GM21526 (cell line): Measurements from ENCODE around the gene FXYD7.

Source experiments
- ATAC-seq: cut with Tn5 transposase; IDR thresholded peaks from one replicate; pipeline ENCODE4 v1.9.1; 2021; ENCODE audit warnings: moderate library complexity; ENCODE audit not compliant: unreplicated experiment, low FRiP score

Gene FXYD7

GRCh38 chr19:35162471-35163326 lies 19.6 kb downstream of the FXYD7 start:
- no peak for ATAC-seq

GRCh38 chr19:35164418-35164817 lies 21.4 kb downstream of the FXYD7 start:
- ATAC-seq: no peak

GRCh38 chr19:35165200-35166058 lies 22.4 kb downstream of the FXYD7 start:
- no peak for ATAC-seq

DNA sequence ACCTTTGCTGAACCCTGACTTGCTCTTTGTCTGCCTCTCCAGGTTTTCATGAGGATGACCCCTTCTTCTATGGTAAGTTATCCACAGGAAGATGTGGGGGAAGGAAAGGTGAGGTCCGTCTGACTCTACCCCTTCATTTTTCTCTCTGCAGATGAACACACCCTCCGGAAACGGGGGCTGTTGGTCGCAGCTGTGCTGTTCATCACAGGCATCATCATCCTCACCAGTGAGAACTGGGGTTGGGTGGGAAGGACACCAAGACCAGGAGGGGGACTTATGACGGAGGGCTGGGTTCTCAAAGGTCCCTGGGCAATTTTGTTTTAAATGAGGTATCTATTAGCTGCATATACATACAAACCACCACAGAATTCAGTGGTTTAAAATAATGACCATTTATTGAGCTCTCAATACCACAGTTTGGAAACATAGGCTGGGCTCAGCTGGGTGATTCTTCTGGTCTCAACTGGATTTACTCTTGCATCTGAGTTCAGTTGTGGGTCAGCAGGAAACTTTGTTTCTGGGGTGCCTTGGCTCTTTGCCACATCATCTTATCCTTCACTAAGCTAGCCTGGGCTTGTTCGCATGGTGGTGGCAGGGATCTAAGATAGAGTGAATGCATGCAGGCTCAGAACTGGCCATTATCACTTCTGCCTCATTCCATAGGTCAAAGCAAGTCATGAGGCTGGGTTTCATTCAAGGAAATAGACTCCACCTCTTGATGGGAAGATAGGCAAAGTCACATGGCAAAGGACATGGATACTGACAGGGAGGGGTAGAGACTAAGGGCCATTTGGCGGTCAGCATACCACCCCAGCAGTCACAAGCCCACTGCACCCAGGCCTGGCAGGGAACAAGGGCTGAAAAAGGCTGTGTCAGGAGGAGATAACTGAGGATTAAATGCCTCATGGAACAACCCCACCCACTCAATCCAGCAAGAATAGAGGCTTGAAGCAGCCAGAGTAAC lies 23.3 kb downstream of the FXYD7 start:
- no peak for ATAC-seq

- no peak for ATAC-seq
Measured at GRCh38 chr19:35167251-35168119, 24.4 kb downstream of the FXYD7 start.

- no peak for ATAC-seq
Measured at GRCh38 chr19:35168196-35168595, 25.1 kb downstream of the FXYD7 start.

- ATAC-seq: no peak
Measured at GRCh38 chr19:35169221-35169995, 26.4 kb downstream of the FXYD7 start.

DNA sequence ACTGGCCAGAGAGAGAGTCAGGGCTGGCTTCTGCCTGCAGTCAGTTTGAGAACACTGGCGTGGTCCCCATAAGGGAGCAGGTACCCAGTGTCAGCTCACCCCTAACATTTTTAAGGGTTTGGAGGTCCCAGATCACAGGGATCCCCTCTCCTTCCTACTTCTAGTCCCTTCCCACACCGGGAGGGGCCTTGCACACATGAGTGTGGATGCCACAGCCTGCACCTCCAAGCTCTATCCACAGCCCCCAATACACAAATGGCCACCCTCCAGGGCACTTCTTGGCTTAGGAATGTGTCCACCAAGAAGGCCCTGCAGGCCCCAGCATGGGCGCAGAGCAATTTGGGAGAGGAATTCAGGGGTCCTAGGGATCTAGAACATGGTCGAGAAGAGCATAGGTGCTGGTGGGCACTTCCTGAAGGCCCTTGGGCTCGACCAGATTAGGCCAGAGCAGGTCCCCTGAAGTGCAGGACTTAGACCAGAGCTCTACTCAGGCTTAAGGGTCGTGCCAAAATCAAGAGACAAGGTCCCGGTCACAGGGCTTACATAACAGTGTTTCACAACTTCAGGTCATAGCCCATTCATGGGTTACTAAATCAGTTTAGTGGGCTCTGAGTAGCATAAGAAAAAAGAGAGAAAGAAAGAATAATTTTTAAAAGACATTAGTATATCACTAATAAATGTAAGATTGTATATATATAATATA lies 27.5 kb downstream of the FXYD7 start:
- ATAC-seq: no peak

- ATAC-seq: no peak
Measured at GRCh38 chr19:35171730-35172129, 28.7 kb downstream of the FXYD7 start.

GRCh38 chr19:35174226-35174625 lies 31.2 kb downstream of the FXYD7 start:
- ATAC-seq: no peak

DNA sequence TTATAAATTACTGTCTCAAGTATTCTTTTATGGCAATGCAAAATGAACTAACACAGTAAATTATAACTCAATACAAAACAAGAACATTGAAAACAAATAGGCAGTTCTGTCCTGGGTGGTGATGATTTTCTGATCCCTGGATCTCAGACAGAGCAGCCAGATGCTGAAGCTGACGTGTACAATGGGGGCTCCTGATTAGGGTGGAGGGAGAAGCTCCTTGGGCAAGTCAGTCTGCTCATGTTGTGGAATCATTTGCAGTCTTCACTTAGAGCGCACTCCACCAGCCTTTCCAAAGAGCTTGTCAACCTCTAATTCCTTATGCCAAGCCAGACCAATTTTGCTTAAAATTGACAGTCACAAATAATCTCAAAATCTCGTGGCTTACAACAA lies 33.1 kb downstream of the FXYD7 start:
- no peak for ATAC-seq

DNA sequence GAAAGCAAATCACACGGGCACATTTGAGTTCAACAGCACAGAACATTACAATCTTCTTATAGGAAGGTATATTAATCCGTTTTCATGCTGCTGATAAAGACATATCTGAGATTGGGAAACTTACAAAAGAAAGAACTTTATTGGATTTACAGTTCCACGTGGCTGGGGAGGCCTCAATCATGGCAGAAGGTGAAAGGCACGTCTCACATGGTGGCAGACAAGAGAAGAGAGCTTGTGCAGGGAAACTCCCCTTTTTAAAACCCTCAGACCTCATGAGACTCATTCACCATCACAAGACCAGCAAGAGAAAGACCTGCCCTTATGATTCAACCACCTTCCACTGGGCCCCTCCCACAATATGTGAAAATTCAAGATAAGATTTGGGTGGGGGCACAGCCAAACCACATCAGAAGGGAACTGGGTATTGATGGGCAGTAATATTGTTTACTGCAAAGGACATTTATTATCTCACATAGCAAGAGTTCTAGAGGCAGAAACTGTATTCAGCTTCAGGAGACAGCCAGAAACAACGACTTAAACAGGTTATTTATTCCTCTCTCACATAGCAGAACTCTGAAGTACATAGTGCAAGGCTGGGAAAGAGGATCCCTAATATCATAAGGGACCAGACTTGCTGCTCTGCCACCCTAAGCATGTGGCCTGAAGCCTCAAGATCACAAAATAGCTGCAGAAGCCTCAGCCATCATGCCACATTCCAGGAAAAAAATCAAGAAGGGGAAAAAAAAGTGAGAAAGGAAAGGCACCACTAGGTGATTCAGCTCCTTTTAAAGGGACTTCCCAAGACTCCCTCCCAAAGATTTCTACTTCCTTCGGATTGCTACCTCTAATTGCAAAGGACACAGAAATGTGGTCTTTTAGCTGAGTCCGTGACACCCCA lies 34.6 kb downstream of the FXYD7 start:
- ATAC-seq: no peak

- no peak for ATAC-seq
Measured at GRCh38 chr19:35178701-35179100, 35.6 kb downstream of the FXYD7 start.

- ATAC-seq: no peak
Measured at GRCh38 chr19:35179830-35180229, 36.8 kb downstream of the FXYD7 start.

DNA sequence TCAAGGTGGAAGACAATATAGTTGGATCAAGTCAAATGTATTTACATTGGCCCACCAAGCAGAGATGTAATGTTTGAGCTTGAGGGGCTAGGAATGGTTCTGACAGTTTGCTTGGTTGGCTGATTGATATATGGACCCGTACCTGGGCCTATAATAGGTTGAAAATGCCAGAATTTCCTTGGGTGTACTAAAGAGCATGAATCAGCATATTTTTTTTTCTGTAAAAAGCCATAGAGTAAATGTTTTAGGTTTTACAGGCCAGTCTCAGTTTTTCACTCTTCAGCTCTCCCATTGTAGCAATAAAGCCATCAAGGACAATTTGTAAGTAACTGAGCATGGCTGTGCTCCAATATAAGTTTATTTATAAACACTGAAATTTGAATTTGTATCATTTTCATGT lies 38.3 kb downstream of the FXYD7 start:
- ATAC-seq: no peak

- no peak for ATAC-seq
Measured at GRCh38 chr19:35184267-35184666, 41.2 kb downstream of the FXYD7 start.

GRCh38 chr19:35184884-35185283 lies 41.8 kb downstream of the FXYD7 start:
- ATAC-seq: no peak
